ENCODE data around the gene ATF6.
A peak's percentile ranks its signal among the peaks of the same experiment; 100 is the strongest.

Gene ATF6

DNA sequence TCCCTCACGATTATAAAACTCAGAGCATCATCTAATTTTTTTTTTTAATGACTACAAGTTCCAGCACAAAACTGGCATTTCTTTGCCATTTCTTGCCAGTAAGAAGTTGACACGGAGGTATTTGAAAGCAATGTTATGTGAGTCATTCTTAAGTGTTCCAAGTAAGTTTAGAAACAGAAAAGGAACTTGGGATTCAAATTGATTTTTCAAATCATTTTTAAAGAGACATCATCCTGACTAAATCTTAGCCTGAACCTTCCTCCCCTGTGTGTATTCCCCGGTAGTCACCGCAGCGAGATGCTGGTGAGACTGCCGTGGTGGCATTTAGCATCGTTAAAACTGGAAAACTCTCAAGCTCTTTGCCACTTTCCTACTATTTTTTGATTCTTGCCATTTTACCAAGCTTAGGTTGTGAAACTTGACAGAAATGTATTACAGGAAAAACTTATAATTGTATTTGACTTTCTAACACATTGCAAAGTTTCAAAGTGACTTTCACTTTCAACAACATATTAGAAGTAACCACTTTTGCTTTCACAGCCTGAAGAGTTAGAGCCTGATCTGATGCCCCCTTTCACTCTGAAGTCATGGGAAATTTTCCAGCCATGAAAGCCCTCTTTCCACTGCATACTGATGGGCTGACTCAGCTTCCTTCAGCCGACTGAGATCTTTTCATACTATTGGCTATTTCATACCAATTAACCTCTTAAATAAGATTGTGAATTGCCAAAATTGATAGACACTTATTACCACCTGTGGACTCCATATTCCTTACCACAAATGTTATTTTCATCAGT is 196.2 kb downstream of the ATF6 start:
- H3K4me3 ChIP-seq (ENCODE audit: severe bottlenecking), result peak overlapping the region; percentile 12
- H3K4me1 ChIP-seq (ENCODE audit: insufficient read depth, poor library complexity, severe bottlenecking), result peaks cover 15% of the 10 kb centered on the region
- peak; percentile 88 for ATAC-seq (ENCODE audit: low read depth)
- H3K36me3 ChIP-seq (ENCODE audit: low read depth), result peaks cover 5% of the 10 kb centered on the region; the same call in 1 of the 2 replicates
- no peaks in the 10 kb centered on the region for H3K27me3 ChIP-seq (ENCODE audit: insufficient read depth, poor library complexity, severe bottlenecking)
- TF ChIP-seq, protein P1, sequence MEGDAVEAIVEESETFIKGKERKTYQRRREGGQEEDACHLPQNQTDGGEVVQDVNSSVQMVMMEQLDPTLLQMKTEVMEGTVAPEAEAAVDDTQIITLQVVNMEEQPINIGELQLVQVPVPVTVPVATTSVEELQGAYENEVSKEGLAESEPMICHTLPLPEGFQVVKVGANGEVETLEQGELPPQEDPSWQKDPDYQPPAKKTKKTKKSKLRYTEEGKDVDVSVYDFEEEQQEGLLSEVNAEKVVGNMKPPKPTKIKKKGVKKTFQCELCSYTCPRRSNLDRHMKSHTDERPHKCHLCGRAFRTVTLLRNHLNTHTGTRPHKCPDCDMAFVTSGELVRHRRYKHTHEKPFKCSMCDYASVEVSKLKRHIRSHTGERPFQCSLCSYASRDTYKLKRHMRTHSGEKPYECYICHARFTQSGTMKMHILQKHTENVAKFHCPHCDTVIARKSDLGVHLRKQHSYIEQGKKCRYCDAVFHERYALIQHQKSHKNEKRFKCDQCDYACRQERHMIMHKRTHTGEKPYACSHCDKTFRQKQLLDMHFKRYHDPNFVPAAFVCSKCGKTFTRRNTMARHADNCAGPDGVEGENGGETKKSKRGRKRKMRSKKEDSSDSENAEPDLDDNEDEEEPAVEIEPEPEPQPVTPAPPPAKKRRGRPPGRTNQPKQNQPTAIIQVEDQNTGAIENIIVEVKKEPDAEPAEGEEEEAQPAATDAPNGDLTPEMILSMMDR (IDR thresholded peaks at IDR 0.05; ENCODE audit: poor library complexity, severe bottlenecking), result no peak
- no peaks in the 10 kb centered on the region for H3K9me3 ChIP-seq (ENCODE audit: severe bottlenecking)
- DNase-seq (ENCODE audit: low spot score), result no peak
- peak overlapping the region; percentile 92 for H3K27ac ChIP-seq (ENCODE audit: poor library complexity, severe bottlenecking)

- Histone ChIP-seq H3K27ac (ENCODE audit: poor library complexity, severe bottlenecking) (no peak overlapping the region), H3K4me3 (ENCODE audit: severe bottlenecking) (no peak overlapping the region), H3K4me1 (ENCODE audit: insufficient read depth, poor library complexity, severe bottlenecking) (peaks cover 15% of the 10 kb centered on the region), H3K27me3 (ENCODE audit: insufficient read depth, poor library complexity, severe bottlenecking) (no peaks in the 10 kb centered on the region), H3K36me3 (ENCODE audit: low read depth) (no peaks in the 10 kb centered on the region), H3K9me3 (ENCODE audit: severe bottlenecking) (no peaks in the 10 kb centered on the region)
- TF ChIP-seq, protein P1 (IDR thresholded peaks at IDR 0.05; ENCODE audit: poor library complexity, severe bottlenecking), result no peak
- no peak for ATAC-seq (ENCODE audit: low read depth)
- no peak for DNase-seq (ENCODE audit: low spot score)
Measured at GRCh38 chr1:161966067-161966466, 199.9 kb downstream of the ATF6 start.

DNA sequence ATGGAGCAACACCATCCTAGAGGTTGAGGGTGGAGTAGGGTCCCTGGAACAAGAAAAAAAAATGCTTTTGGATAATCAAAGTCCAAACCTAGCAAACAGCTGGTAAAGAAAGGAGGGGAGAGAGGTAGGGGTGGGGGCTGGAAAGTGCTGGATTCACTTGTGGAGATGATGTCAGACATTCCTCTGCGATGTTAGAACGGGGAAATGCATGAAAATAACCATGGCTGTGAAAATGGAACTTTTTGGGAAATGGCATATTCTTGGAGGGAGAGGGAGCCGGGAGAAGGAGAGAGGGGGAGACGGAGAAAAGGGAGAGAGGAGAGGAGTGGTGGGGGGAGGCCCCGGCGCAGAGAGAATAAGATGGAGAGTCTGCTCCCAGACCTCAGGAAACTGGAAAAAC is 203.9 kb downstream of the ATF6 start:
- Histone ChIP-seq H3K4me1 (ENCODE audit: insufficient read depth, poor library complexity, severe bottlenecking) (no peaks in the 10 kb centered on the region), H3K9me3 (ENCODE audit: severe bottlenecking) (no peaks in the 10 kb centered on the region), H3K27ac (ENCODE audit: poor library complexity, severe bottlenecking) (no peak overlapping the region), H3K4me3 (ENCODE audit: severe bottlenecking) (no peak overlapping the region), H3K27me3 (ENCODE audit: insufficient read depth, poor library complexity, severe bottlenecking) (no peaks in the 10 kb centered on the region), H3K36me3 (ENCODE audit: low read depth) (no peaks in the 10 kb centered on the region)
- DNase-seq (ENCODE audit: low spot score) (no peak), ATAC-seq (ENCODE audit: low read depth) (no peak)
- TF ChIP-seq, protein P1 (IDR thresholded peaks at IDR 0.05; ENCODE audit: poor library complexity, severe bottlenecking), result no peak

DNA sequence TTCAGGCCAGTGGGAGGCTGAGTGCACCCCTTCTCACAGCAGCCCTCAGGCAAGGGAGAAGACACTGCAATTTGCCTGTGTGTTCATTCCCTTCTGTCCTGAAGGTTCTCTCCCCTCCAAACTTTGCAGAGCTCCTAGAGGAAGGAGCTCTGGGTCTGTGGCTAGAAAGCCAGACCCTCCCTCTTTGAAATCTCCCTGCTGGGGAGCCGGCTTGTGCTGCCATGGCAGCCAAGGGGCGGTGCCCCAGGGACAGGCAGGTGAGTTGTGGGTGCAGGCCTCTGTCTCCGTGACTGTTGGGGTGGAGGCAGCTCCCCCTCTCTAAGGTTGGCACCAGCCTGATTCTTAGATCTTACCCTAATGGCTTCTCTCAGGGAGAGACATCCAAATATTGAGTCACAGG is 204.5 kb downstream of the ATF6 start:
- TF ChIP-seq, protein P1 (IDR thresholded peaks at IDR 0.05; ENCODE audit: poor library complexity, severe bottlenecking), result no peak
- Histone ChIP-seq H3K36me3 (ENCODE audit: low read depth) (no peaks in the 10 kb centered on the region), H3K27ac (ENCODE audit: poor library complexity, severe bottlenecking) (no peak overlapping the region), H3K27me3 (ENCODE audit: insufficient read depth, poor library complexity, severe bottlenecking) (no peaks in the 10 kb centered on the region), H3K4me1 (ENCODE audit: insufficient read depth, poor library complexity, severe bottlenecking) (no peaks in the 10 kb centered on the region), H3K9me3 (ENCODE audit: severe bottlenecking) (no peaks in the 10 kb centered on the region), H3K4me3 (ENCODE audit: severe bottlenecking) (no peak overlapping the region)
- ATAC-seq (ENCODE audit: low read depth) (no peak), DNase-seq (ENCODE audit: low spot score) (no peak)

GRCh38 chr1:161972828-161973227 is 206.7 kb downstream of the ATF6 start:
- ATAC-seq (ENCODE audit: low read depth) (no peak), DNase-seq (ENCODE audit: low spot score) (no peak)
- no peaks in the 10 kb centered on the region for H3K27me3 ChIP-seq (ENCODE audit: insufficient read depth, poor library complexity, severe bottlenecking)
- H3K27ac ChIP-seq (ENCODE audit: poor library complexity, severe bottlenecking), result no peak overlapping the region
- TF ChIP-seq, protein P1 (IDR thresholded peaks at IDR 0.05; ENCODE audit: poor library complexity, severe bottlenecking), result no peak
- no peaks in the 10 kb centered on the region for H3K36me3 ChIP-seq (ENCODE audit: low read depth)
- no peaks in the 10 kb centered on the region for H3K9me3 ChIP-seq (ENCODE audit: severe bottlenecking)
- no peaks in the 10 kb centered on the region for H3K4me1 ChIP-seq (ENCODE audit: insufficient read depth, poor library complexity, severe bottlenecking)
- no peak overlapping the region for H3K4me3 ChIP-seq (ENCODE audit: severe bottlenecking)

Measured in RWPE2 (cell line).